GM20000 (cell line): Measurements from ENCODE around the gene CLEC3B.
"Not testable (repeated sequence)": the region's sequence is repeated elsewhere in the genome, so short reads cannot be mapped to it uniquely, and the experiment has no call there.

ENCODE experiments used
- DNase-seq: peaks from one replicate; pipeline ENCODE4 v3.0.0; 2012; ENCODE audit warnings: low spot score
- TF ChIP-seq, protein P1 (sequence below): IDR thresholded peaks from 2 replicates; pipeline ENCODE4 v1.5.1; 2012; ENCODE audit warnings: mild to moderate bottlenecking, control low read depth; ENCODE audit errors: extremely low read depth, missing control alignments

Gene CLEC3B

DNA sequence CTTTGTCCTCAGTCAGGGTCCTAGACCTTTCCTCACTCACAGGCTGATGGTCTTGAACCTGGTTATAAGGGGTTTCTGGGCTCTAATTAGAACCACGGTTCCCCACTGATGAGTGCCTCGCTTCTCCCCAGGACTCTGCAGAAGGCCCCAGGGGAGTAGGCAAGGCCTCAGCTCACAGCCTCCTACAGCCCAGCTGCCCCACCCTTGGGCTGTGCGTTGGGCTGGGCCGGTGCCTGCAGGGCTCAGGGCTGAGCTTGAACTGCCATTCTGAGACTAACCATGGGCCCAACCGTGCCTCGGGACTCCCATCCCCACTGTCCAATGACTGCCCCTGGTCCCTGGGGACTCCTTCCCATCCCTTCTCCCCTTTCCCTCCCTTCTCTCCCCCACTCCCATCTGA lies 25.6 kb downstream of the CLEC3B start:
- DNase-seq, result no peak
- TF ChIP-seq, protein P1, sequence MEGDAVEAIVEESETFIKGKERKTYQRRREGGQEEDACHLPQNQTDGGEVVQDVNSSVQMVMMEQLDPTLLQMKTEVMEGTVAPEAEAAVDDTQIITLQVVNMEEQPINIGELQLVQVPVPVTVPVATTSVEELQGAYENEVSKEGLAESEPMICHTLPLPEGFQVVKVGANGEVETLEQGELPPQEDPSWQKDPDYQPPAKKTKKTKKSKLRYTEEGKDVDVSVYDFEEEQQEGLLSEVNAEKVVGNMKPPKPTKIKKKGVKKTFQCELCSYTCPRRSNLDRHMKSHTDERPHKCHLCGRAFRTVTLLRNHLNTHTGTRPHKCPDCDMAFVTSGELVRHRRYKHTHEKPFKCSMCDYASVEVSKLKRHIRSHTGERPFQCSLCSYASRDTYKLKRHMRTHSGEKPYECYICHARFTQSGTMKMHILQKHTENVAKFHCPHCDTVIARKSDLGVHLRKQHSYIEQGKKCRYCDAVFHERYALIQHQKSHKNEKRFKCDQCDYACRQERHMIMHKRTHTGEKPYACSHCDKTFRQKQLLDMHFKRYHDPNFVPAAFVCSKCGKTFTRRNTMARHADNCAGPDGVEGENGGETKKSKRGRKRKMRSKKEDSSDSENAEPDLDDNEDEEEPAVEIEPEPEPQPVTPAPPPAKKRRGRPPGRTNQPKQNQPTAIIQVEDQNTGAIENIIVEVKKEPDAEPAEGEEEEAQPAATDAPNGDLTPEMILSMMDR, result no peak

DNA sequence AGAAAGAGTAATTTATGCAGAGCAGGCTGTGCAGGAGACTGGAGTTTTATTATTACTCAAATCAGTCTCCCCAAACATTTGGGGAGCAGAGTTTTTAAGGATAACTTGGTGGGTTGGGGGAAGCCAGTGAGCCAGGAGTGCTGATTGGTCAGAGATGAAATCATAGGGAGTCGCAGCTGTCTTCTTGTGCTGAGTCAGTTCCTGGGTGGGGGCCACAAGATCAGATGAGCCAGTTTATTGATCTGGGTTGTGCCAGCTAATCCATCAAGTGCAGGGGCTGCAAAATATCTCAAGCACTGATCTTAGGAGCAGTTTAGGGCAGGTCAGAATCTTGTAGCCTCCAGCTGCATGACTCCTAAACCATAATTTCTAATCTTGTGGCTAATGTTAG lies 27.7 kb downstream of the CLEC3B start:
- DNase-seq, result not testable (repeated sequence)

DNA sequence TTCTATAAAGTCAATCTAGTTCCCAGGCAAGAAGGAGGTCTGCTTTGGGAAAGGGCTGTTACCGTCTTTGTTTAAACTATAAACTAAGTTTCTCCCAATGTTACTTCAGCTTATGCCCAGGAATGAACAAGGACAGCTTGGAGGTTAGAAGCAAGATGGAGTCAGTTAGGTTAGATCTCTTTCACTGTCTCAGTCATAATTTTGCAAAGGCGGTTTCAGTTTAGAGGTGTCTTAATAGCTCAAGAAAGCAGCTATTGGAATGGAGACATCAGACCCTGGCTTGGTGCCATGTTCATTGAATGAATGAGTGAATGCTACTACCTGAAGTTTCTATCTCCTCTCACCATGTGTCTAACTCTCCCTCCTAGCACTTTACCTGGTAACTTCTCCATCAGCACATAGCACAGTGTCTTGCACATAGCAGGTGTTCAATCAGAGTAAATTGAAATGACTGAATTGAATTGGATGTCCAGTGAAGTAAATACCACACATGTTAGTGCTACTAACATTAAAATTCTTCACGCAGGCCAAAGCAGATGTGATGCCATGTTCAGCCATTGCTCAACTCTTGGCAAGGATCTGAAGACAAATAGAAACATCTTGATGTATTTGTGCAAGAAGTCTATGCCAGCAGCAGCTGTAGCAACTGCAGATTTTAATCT lies 28.2 kb downstream of the CLEC3B start:
- DNase-seq, result no peak

DNA sequence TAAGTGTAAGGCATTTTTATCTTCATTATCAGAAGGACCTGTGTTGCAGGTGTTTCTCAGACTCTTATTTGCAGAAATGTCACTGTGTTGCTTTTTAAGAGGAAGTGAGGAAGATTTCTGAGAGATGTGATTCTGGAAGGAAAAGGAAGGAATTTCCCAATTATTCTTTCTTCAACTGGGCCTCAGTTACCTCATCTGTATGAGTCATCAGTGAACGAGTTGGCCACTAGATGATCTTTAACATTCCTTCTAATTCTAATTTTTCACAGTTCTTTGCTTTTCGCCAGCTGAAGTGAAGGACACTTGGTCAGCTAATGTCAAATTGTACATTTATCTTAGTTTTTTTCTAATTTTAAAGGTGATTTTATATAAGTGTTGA lies 28.9 kb downstream of the CLEC3B start:
- DNase-seq, result no peak
- TF ChIP-seq, protein P1, result no peak

More for the DNA sequence above, 28.2 kb downstream of the CLEC3B start:
- TF ChIP-seq, protein P1, result no peak

DNA sequence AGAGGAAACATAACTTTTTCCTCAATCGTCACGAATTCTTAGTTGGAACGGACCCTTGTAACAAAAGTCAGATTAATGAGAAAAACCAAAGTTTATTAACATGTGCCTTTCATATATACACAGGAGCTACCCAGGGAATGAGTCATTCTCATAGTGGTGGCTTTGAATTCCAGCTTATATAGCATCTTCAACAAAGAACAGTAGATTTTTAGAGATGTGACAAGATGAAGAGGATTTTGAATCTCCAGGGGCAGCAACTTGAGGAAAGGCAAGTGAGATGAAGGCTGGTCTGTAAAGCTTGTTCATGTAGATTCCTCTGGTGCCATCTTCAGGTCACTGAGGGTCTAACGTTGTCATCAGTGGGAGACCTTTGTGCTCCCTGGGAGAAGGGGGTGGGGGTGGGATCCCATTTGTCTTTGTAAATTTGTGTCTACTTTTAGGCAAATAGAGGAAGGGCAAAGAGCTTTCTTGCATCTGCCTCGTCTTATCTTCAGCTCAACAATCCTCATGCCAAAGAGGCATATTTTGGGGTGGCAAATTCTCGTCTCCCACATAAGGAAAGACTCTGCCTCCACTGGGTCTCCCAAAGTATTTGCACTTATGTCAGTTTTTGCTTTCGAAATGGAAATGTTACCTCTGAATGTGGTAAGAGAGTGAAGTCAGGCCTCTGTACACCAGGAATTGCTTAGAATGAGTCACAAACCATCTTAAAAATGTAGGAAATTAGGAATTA lies 29.5 kb downstream of the CLEC3B start:
- TF ChIP-seq, protein P1, result no peak
- no peak for DNase-seq

DNA sequence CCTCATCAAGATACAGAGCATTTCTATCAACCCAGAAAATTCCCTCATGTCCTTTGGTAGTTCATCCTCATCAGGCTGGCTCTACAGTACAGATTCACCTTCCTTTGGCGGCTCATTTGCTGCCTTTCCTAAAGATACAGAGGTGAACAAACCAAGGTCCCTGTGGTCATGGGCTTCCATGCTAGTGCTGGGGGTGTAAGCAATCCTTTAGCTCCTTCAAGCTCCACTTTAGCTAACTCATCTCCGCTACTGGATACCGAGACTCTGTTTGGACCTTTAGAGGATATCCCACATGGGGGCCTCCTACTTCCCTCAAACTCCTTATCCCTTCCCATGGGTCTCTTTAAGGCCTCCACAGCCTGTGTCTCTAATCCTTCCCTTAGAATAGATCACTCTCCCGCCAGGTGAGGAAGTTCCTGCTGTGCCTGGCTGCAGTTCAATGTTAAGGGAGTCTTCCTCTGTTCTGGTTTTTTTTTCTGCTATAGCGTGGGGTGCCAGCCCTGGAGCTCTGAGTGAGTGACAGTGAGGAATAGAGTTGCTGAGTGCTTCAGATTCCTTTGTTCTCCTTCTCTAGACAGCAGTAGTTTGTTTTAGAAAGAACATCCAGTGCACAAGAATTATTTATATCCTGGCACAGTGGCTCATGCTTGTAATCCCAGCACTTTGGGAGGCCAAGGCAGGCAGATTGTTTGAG lies 30.7 kb downstream of the CLEC3B start:
- no peak for DNase-seq
- TF ChIP-seq, protein P1, result no peak

DNA sequence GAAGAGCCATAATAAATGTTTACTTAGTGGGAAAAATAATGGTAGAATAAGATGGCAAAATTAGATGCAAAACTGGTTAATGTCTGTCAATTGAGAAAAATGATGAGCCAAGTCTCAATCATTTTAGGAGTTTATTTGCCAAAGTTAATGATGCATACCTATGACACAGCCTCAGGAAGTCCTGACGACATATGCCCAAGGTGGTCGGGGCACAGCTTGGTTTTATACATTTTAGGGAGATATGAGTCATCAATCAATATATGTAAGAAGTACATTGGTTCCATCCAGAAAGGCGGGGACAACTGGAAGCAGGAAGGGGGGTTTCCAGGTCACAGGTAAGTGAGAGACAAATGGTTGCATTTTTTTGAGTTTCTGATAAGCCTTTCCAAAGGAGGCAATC lies 31.5 kb downstream of the CLEC3B start:
- DNase-seq, result no peak
- TF ChIP-seq, protein P1, result no peak
